ENCODE results near the gene NACC2.

The NACC2 gene

GRCh38 chr9:136122425-136123383 lies 27.6 kb upstream of the NACC2 start:
- peak; percentile 52 to 69 for DNase-seq (ENCODE audit: low spot score in 2 of 2)
- no peaks in the 10 kb centered on the region for H3K9me3 Mint-ChIP-seq
- H3K4me1 Mint-ChIP-seq = peaks cover 5% of the 10 kb centered on the region
- peaks cover 5% of the 10 kb centered on the region for H3K36me3 Mint-ChIP-seq (ENCODE audit: insufficient read depth)
- peak overlapping the region; percentile 13 for H3K4me3 Mint-ChIP-seq
- peaks cover 21% of the 10 kb centered on the region for H3K27me3 Mint-ChIP-seq
- ATAC-seq (replicated peaks; ENCODE audit: extremely low read depth, poor library complexity, severe bottlenecking) = no peak
- H3K27ac Mint-ChIP-seq (ENCODE audit: low read depth) = no peak overlapping the region

GRCh38 chr9:136121801-136122200 lies 26.7 kb upstream of the NACC2 start:
- H3K4me3 Mint-ChIP-seq = no peak overlapping the region
- H3K36me3 Mint-ChIP-seq (ENCODE audit: insufficient read depth) = peaks cover 7% of the 10 kb centered on the region
- no peak for DNase-seq (ENCODE audit: low spot score in 2 of 2)
- H3K9me3 Mint-ChIP-seq = no peaks in the 10 kb centered on the region
- H3K4me1 Mint-ChIP-seq = peaks cover 5% of the 10 kb centered on the region
- ATAC-seq (replicated peaks; ENCODE audit: extremely low read depth, poor library complexity, severe bottlenecking) = no peak
- H3K27ac Mint-ChIP-seq (ENCODE audit: low read depth) = no peak overlapping the region
- peaks cover 15% of the 10 kb centered on the region for H3K27me3 Mint-ChIP-seq

DNA sequence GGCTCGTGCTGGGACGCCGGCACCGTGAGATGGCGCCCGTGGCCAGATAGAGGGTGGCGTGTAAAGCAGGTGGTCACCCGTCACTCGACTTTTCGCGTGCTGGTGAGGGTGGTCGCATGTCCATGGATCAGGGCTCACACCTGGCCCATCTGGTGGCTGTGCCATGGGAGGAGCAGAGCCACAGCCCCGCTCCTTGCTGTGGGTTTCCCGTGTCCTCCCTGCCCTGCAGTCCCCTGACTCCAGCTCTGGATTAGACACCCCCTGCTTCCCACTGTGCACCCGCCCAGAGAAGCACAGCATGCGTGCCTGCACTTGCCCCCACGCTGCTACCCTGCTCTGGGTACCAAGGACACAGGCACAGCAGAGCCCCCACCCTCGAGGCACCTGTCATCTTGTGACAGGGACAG lies 25.4 kb upstream of the NACC2 start:
- Mint-ChIP-seq H3K4me1 (peaks cover 5% of the 10 kb centered on the region), H3K27me3 (peaks cover 10% of the 10 kb centered on the region), H3K36me3 (ENCODE audit: insufficient read depth) (peaks cover 14% of the 10 kb centered on the region), H3K27ac (ENCODE audit: low read depth) (no peak overlapping the region), H3K9me3 (no peaks in the 10 kb centered on the region), H3K4me3 (no peak overlapping the region)
- ATAC-seq (replicated peaks; ENCODE audit: extremely low read depth, poor library complexity, severe bottlenecking) (no peak), DNase-seq (ENCODE audit: low spot score in 2 of 2) (no peak)

- DNase-seq (ENCODE audit: low spot score in 2 of 2) (no peak), ATAC-seq (replicated peaks; ENCODE audit: extremely low read depth, poor library complexity, severe bottlenecking) (no peak)
- Mint-ChIP-seq H3K9me3 (no peaks in the 10 kb centered on the region), H3K4me3 (peak overlapping the region; percentile 78), H3K4me1 (peaks cover 5% of the 10 kb centered on the region), H3K27ac (ENCODE audit: low read depth) (no peak overlapping the region), H3K36me3 (ENCODE audit: insufficient read depth) (peaks cover 15% of the 10 kb centered on the region), H3K27me3 (peaks cover 5% of the 10 kb centered on the region)
These were observed 24.8 kb upstream of the NACC2 start for GRCh38 chr9:136119883-136120393.

GRCh38 chr9:136119061-136119882 lies 24.2 kb upstream of the NACC2 start:
- no peaks in the 10 kb centered on the region for H3K9me3 Mint-ChIP-seq
- no peak overlapping the region for H3K27ac Mint-ChIP-seq (ENCODE audit: low read depth)
- peaks cover 5% of the 10 kb centered on the region for H3K4me1 Mint-ChIP-seq
- DNase-seq (ENCODE audit: low spot score in 2 of 2) (no peak), ATAC-seq (replicated peaks; ENCODE audit: extremely low read depth, poor library complexity, severe bottlenecking) (peak; percentile 28)
- H3K27me3 Mint-ChIP-seq = no peaks in the 10 kb centered on the region
- H3K4me3 Mint-ChIP-seq = peak overlapping the region; percentile 78
- H3K36me3 Mint-ChIP-seq (ENCODE audit: insufficient read depth) = peaks cover 16% of the 10 kb centered on the region

DNA sequence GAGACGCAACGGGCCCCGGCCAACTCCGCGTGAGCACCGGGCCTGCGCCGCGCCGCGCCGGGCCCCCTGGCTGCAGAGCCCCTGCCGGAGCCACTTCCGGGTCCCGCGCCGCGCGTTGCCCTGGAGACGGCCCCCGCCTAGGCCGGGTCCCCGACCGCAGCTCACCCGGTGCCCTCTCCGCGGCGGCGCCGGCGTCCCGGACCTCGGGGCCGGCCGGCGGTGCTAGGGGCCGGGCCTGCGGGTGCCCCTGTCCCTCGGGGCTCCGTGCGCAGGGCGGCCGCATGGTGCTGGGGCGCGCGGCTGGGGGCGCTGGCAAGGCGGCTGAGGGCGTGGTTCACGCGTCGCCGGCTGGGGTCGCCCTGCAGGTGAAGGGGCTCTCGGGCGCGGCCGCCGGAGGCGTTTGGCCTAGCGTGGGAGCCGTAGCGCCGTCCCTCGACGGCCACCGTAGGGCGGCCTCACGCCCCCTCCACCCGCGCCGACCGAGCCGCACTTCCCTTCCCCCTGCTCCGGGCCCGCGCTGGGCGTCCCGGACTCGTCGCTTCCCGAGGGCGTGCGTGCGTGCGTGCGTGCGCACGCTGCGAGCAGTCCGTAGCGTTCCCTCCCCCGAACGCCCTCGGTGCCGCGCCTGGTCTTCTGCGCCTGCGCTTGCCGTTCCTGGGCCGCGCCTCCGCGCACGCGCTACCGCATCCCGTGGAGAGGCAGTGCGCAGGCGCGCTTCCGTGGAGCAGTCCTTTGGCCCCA lies 23.4 kb upstream of the NACC2 start, which contains the start of gene TMEM250:
TMEM250 (minus strand) TSS at position 556 of the 741 bp plus-strand sequence. CDS start 1,975 bp downstream, outside the sequence.
- Mint-ChIP-seq H3K27me3 (no peaks in the 10 kb centered on the region), H3K4me3 (peak within 1 kb of the TSS; percentile 78), H3K9me3 (no peaks in the 10 kb centered on the region), H3K27ac (ENCODE audit: low read depth) (no peak within 1 kb of the TSS), H3K36me3 (ENCODE audit: insufficient read depth) (peaks cover 19% of the 10 kb centered on the region), H3K4me1 (peaks cover 9% of the 10 kb centered on the region)
- peak; percentile 92 for ATAC-seq (replicated peaks; ENCODE audit: extremely low read depth, poor library complexity, severe bottlenecking)
- DNase-seq (ENCODE audit: low spot score in 2 of 2) = peak; percentile 91 to 95

DNA sequence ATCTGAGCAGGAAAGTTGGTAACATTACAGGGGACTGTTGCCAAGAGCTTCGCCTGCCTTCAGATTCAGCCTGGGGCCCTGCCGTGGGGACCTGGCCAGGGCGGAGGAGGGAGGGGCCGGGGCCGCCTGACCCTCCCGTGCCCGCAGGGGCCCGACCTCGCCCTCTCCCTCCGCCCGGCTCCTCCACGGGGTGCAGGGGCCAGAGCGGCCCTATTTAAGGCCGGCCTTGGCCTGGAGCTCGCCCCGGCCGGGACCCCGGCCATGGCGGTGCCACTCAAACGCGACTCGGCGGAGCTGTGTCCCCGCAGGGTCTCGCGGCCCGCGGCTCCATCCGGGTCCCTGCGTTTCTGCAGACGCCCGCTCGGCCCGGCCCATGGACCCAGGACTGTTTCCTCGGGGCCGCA lies 22.8 kb upstream of the NACC2 start:
- no peak for DNase-seq (ENCODE audit: low spot score in 2 of 2)
- Mint-ChIP-seq H3K27me3 (no peaks in the 10 kb centered on the region), H3K9me3 (no peaks in the 10 kb centered on the region), H3K4me1 (peaks cover 12% of the 10 kb centered on the region), H3K27ac (ENCODE audit: low read depth) (no peak overlapping the region), H3K4me3 (peak overlapping the region; percentile 71), H3K36me3 (ENCODE audit: insufficient read depth) (peaks cover 19% of the 10 kb centered on the region)
- ATAC-seq (replicated peaks; ENCODE audit: extremely low read depth, poor library complexity, severe bottlenecking) = no peak

GRCh38 chr9:136117291-136117915 lies 22.3 kb upstream of the NACC2 start:
- no peaks in the 10 kb centered on the region for H3K9me3 Mint-ChIP-seq
- no peaks in the 10 kb centered on the region for H3K27me3 Mint-ChIP-seq
- peak overlapping the region; percentile 71 for H3K4me3 Mint-ChIP-seq
- ATAC-seq (replicated peaks; ENCODE audit: extremely low read depth, poor library complexity, severe bottlenecking) = no peak
- H3K27ac Mint-ChIP-seq (ENCODE audit: low read depth) = no peak overlapping the region
- peaks cover 18% of the 10 kb centered on the region for H3K36me3 Mint-ChIP-seq (ENCODE audit: insufficient read depth)
- peaks cover 9% of the 10 kb centered on the region for H3K4me1 Mint-ChIP-seq
- DNase-seq (ENCODE audit: low spot score in 2 of 2) = no peak

GRCh38 chr9:136116360-136117098 lies 21.4 kb upstream of the NACC2 start:
- peaks cover 18% of the 10 kb centered on the region for H3K36me3 Mint-ChIP-seq (ENCODE audit: insufficient read depth)
- ATAC-seq (replicated peaks; ENCODE audit: extremely low read depth, poor library complexity, severe bottlenecking) = no peak
- peak overlapping the region; percentile 71 for H3K4me3 Mint-ChIP-seq
- H3K27me3 Mint-ChIP-seq = no peaks in the 10 kb centered on the region
- no peak for DNase-seq (ENCODE audit: low spot score in 2 of 2)
- peak overlapping the region; percentile 78 for H3K27ac Mint-ChIP-seq (ENCODE audit: low read depth)
- peaks cover 10% of the 10 kb centered on the region for H3K4me1 Mint-ChIP-seq
- no peaks in the 10 kb centered on the region for H3K9me3 Mint-ChIP-seq

GRCh38 chr9:136115641-136116359 lies 20.7 kb upstream of the NACC2 start:
- peaks cover 17% of the 10 kb centered on the region for H3K4me1 Mint-ChIP-seq
- peaks cover 18% of the 10 kb centered on the region for H3K36me3 Mint-ChIP-seq (ENCODE audit: insufficient read depth)
- DNase-seq (ENCODE audit: low spot score in 2 of 2) = no peak
- H3K27me3 Mint-ChIP-seq = no peaks in the 10 kb centered on the region
- no peak overlapping the region for H3K4me3 Mint-ChIP-seq
- peak overlapping the region; percentile 78 for H3K27ac Mint-ChIP-seq (ENCODE audit: low read depth)
- H3K9me3 Mint-ChIP-seq = no peaks in the 10 kb centered on the region
- no peak for ATAC-seq (replicated peaks; ENCODE audit: extremely low read depth, poor library complexity, severe bottlenecking)

DNA sequence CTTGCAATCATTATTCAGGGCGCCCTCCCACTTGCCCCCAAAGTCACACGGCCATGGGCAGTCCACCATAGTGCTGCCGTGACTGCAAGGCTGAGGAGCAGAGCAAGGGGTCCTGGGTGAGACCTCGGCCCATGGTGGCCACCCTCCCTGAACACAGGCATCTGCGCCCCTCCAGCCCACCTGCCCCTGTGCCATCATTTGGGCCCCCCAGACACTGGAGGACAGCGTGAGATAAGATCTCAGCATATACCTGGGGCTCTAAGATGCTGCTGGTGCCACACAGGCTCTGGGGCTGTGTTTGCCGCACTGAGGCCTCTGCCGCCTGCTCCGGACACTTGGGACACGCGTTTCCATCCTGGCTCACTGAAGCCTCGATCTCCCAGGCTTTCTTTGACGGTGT lies 20.1 kb upstream of the NACC2 start:
- H3K27me3 Mint-ChIP-seq = no peaks in the 10 kb centered on the region
- no peak for DNase-seq (ENCODE audit: low spot score in 2 of 2)
- peaks cover 19% of the 10 kb centered on the region for H3K4me1 Mint-ChIP-seq
- H3K36me3 Mint-ChIP-seq (ENCODE audit: insufficient read depth) = peaks cover 18% of the 10 kb centered on the region
- no peak for ATAC-seq (replicated peaks; ENCODE audit: extremely low read depth, poor library complexity, severe bottlenecking)
- no peaks in the 10 kb centered on the region for H3K9me3 Mint-ChIP-seq
- H3K4me3 Mint-ChIP-seq = no peak overlapping the region
- no peak overlapping the region for H3K27ac Mint-ChIP-seq (ENCODE audit: low read depth)

All from central memory CD8-positive, alpha-beta T cell (primary cell).